Body of pancreas (tissue), 4 donors: ENCODE results near the gene SLC26A11.

Experiments used
- POLR2A ChIP-seq, 3 donors: fragments of 450-650 bp; IDR thresholded peaks; one replicate each; pipeline ENCODE4 v1.6.1; 2016; ENCODE audit warnings: antibody characterized with exemption in 3 of 3, mild to moderate bottlenecking in 2 of 3
- TF ChIP-seq, protein P1 (sequence below), 7 experiments: fragments of 450-650 bp in 4 of 7; fragments of 200-600 bp in 3 of 7; sonication (generic) in 3 of 7; IDR thresholded peaks; one replicate each; pipeline ENCODE4 v1.5.1; 2016 to 2019; ENCODE audit warnings: antibody characterized with exemption in 7 of 7

DNA sequence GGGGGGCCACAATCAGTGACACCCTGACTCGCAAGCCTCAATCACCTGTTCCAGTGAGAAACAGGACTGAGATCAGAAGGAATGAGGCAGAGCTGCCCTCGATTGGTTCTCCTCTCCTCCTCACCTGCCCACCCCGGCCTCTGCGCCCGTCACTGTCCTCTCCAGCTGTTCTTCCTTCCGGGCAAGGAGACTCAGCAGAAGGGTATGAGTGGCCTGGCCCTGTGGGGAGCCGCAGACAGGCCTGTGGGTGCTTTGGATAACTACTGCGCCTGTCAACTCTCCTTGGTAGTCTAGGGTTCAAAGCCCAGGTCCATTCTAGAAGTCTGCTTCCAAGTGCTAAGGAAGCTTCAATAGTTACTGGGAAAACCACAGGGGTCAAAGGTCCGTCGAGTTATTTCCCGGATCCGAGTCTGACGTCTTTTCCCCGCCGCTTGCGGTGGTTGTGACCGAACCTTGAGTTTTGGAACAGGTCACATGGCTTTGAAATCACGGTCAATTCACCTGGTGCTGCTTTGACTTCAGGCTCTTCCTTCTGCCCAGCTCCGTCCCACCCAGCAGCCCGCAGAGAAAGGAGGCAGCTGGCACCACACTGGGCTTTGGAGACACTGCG is 42.1 kb upstream of the SLC26A11 start:
- TF ChIP-seq, protein P1, sequence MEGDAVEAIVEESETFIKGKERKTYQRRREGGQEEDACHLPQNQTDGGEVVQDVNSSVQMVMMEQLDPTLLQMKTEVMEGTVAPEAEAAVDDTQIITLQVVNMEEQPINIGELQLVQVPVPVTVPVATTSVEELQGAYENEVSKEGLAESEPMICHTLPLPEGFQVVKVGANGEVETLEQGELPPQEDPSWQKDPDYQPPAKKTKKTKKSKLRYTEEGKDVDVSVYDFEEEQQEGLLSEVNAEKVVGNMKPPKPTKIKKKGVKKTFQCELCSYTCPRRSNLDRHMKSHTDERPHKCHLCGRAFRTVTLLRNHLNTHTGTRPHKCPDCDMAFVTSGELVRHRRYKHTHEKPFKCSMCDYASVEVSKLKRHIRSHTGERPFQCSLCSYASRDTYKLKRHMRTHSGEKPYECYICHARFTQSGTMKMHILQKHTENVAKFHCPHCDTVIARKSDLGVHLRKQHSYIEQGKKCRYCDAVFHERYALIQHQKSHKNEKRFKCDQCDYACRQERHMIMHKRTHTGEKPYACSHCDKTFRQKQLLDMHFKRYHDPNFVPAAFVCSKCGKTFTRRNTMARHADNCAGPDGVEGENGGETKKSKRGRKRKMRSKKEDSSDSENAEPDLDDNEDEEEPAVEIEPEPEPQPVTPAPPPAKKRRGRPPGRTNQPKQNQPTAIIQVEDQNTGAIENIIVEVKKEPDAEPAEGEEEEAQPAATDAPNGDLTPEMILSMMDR (IDR thresholded peaks at IDR 0.05) = no peak
- TF ChIP-seq POLR2A (IDR thresholded peaks at IDR 0.05) = no peak
